Activated CD8-positive, alpha-beta memory T cell treated with anti-CD3 and anti-CD28 coated beads for 24 hours (primary cell): ENCODE results near the gene DTD1.

Experiments used
- DNase-seq: peaks from one replicate; pipeline ENCODE4 v3.0.0-alpha.2; 2020

Gene DTD1

DNA sequence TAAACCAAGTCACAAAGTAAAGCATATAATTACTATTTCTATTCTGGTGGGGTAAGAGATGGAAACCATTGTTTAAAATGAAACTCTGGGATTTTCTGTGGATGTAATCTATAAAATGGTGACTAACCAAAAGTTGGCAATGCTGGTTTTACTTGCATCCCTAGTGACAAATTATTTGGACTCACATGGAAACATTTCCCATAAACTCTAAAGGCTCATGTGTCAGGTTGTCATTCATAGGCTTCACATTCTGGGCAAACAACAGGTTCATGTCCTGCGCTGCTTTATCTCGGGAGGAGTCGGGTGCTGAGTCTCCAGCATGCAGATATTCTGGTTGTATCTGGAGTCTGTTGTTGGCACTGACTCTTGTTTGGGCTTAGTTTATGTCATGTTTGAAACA, 127.7 kb downstream of the DTD1 start:
- no peak for DNase-seq

DNA sequence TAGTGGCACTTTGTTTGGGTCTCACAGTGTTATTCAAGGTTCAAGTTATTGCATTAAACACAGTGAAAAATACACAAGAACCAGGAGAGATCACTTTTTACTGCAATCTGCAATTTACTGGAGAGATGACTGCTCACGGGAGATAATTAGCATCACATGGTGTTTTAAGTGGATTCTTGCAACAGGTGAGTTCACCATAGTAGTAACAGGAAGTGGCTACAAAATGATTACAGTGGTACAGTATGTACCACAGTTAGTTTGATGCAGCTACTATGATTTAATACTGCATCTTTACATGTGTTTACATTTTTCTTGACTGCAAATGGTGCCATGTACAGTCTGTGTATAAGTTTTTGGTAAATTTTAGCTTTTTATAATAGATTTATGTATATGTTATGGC, 129.2 kb downstream of the DTD1 start:
- no peak for DNase-seq

DNA sequence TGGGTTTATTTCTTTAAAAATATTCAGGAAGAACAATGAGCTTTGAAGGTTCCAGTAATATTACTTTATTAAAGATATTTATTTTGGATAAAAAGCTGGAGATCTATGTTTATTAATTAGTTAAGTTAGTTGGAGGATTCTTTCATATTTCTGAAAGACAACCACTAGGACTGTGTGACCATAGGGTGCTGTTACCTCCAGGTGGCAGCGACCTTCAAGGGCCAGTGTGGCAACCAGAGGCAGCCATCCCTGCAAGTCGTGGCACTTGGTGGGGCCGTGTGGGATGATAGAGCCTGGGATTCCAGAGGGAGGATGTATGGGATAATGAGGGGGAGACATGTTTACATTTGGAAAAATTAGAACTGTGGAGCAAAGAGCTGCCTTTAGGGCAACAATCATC, 130.3 kb downstream of the DTD1 start:
- no peak for DNase-seq

DNA sequence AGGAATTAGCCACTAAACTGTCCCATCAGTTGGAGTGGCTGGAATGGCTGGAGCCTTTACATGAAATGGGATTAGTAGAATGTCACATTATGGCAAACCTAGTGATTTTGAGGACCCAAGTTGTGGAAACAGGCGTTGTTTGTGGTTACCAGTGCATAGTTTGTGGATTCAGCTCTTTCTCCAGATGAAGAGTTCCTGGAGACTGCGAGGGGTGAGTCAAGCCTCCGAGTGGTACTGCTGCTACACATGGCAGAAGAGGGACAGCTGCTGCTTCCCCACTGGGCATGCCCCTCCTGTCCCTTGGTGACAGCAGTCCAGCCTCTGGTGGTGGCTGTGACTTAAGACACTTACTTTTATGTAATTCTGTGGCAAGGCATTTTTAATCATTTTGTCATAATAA, 131.6 kb downstream of the DTD1 start:
- no peak for DNase-seq

DNA sequence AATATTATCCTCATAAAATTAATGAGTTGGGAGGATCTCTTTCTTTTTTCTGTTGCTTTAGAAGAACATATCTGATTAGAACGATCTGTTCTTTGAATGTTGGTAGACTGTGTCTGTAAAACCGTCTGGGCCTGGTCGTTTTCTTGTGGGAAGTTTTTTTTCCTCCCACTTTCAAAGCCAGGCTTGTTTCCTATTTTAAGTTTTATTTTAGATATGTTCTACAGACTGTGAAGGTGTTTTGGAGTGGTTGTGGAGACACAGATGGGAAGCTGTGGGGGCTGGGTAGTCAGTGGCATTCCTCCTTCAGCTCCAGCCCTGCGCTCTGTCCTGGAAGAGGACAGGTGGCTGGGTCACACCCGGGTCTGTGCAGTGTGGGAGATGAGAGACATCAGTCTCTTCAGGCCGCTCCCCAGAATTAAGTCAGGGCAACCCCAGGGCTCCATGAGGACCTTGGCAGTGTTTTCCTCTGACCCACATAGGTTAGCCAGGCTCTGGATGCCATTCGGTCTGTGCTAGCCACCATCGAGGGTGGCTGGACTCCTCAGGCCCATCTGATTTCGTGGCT, 133.8 kb downstream of the DTD1 start:
- no peak for DNase-seq

DNA sequence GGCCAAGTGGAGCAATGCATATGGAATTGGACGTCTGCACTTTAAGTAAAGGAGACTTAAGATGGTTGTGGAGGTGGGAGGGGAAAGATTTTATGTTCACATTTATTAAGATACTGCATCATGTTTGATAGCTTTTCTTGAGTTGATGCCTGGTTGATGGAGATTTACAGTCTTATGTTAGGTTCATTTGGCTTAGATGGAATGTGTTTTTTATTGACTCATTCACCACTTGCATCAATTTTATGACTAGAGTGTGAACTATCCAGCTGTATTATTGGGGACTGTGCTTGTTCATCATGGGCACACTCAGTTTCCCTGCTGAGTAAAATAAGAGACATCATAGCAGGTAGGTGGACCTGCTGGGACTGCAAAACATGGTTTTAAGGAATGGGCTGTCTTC, 134.5 kb downstream of the DTD1 start:
- no peak for DNase-seq

DNA sequence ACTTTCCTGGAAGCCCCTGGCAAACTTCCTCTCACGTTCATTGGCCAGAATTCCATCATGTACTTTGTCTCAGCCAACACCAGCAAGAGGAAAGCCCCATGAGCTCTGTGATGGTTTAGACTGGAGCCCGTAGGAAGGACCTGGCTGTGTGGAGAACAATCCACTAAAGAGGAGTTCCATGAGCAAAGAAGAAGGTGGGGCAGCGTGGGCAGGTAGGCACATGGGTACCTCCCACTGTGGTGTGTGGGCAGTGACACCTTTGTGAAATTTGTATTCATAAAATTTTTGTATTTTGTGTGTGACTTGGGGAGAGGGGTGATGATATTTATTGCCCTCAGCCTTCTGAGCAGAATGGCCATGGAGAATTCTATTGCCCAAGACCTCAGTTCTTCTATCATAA, 136.2 kb downstream of the DTD1 start:
- DNase-seq: no peak

DNA sequence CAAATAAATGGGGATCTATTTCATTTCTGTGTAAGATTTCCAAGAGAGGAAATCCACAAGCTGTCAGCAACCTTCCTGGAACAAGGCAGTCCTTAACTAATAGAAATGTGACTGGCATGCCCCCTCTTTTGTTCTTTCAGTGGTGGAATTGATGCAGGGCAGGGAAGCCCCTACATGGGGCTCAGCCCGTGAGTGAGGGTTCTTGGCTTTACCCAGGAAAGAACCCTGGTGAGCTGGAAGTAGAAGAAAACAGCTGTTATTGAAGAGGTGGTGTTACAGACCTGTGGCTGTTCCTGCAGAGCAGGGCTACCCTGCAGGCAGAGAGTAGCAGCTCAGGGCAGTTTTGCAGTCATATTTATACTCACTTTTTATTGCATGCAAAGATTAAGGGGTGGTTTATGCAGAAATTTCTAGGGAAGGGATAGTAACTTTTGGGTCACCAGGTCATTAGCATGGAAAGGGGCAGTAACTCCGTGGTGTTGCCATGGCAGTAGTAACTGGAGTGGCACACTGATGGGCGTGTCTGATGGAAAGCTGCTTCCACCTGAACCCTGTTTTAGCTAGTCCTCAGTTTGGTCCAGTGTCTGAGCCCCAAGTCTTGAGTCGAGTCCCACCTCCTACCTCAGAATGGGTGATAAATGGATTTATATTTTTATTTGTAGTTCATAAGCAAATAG, 137.1 kb downstream of the DTD1 start:
- no peak for DNase-seq

DNA sequence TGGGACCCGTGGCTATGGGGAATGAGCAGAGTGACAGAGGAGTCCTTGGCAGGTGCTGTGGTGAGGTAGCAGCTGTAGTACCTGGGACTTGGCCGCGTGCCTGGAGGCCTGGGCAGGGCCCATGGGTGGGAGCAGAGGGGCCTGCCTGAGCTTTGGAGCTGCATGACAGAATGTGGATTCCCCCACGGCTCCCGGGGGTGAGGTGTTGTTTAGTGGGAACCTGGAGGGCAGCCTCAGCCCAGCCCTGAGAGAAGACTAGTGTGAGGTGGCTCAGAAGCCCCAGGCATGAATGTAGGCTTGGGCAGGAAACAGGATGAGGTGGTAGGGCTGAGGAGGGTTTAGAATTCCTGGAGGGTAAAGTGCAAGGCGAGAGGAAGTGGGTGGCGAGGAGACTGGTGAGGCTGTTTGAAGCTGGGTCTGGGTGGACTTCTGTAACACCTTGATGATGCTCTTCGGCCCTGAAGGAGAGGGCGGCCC, 139.2 kb downstream of the DTD1 start:
- DNase-seq: no peak

DNA sequence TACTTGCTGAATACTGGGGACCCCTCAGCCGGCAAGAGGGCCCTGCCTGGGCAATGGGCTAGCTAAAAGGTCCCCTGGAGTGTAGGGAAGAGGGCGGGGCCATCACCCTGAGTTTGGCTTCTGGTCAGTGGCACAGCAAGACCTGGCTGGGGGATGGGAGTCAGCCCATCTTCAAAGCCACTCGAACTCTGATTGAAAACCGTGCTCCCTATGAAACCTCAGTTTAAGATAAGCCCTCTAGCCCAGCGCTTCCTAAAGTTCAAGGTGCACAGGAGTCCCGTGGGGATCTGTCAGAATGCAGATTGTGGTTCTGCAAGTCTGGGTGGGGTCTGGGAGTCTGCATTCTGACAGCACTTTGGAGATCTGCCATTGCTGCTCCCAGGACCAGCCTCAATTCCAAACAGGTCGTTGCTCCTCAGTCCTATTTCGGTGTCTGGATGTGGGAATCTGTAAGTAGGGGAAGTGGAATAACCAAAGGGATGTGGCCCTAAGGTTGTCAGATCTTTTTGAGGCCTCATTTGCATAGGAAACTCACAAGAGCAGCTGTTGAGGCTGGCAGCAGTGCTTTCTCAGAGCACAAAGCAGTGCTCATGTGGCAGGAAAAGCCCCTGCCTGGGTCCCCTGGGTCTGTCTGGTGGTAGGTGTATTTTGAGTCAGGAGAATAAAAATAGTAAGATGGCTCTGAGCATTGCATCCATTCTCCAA, 140.5 kb downstream of the DTD1 start:
- no peak for DNase-seq

DNA sequence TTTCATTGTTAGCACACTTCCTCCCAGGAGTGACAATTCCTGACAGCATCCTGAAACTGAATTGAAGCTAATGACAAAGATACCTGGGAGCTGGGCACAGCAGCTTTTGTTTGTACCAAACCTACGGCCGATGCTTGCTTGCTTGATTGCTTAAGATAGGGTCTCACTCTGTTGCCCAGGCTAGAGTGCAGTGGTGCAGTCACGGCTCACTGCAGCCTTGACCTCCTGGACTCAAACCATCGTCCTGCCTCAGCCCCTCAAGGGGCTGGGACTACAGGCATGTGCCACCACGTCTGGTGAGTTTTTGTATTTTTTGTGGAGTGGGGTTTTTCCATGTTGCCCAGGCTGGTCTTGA, 141.0 kb downstream of the DTD1 start:
- no peak for DNase-seq

DNA sequence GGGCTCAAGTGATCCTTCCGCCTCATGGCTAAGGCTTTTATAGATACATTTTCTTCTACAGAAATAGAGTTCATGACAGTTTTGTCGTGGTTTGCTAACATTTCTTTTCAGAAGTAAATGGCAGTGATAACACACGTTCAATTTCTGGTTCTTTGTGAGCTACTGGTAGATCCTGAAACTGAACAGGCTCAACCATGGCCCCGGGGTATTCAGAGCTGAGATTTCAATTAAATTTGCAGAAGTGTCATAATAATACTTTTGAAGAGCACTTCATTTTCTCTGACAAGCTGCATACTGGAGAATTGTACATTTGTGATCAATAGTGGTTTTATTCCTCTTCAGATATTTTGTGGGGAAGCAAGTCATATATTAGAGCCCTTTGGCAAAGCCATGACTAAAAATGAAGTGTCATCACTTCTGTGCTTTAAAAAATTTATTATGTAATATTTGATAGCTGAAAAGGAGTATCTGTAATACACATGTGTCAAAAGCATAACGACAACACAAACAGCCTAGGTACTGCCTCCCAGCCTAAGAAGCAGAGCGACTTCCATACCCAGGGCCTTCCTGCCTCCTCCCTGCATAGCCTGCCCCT, 141.5 kb downstream of the DTD1 start:
- DNase-seq: no peak

DNA sequence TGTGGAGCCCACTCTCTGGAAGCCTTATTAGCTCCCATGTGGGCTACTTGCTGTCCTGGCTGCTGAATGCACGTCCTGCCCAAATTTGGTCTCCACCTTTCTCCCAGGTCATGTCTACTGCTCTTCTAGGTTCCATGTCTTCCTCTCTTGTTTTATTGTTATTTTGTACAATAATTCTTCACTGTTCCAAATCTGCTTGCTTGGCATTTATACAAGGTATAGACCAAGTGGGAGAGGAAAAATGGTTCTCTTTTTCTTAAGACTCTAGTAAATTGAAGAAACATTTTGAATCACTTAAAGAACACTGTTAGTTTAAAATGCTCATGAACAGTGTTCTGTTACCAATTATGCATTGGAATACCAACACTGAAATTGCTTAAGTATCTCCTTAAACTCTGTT, 144.1 kb downstream of the DTD1 start:
- no peak for DNase-seq

DNA sequence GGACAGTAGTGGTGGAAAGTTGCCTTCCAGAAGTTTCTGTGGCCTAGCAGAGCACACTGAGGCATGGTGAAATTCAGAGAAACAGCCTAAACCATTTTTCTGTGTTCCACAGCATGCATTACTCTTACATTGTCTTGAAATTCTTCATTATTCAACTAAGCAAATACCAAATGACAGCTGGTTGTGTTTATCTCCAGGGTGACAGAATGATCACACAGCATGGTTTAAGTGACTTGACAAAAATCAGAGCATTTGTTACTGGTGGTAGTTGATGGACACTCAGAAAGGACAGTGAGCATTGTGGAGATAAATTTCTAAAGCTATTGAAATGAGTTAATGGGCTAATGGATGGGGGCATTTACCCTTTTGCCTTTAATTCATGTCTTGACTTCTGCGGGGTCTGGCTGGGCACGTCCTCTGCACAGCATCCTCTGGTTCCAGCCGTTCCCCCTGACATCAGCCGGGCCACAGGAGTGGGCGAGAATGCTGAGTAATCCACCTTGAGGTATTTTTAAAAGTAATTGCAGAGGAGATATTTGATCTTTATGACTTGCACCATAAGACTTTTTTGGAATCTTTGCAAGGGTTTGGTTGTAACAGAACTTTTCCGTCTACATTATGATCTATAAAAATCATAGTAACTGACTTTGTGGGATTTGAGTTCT, 146.8 kb downstream of the DTD1 start:
- DNase-seq: no peak

DNA sequence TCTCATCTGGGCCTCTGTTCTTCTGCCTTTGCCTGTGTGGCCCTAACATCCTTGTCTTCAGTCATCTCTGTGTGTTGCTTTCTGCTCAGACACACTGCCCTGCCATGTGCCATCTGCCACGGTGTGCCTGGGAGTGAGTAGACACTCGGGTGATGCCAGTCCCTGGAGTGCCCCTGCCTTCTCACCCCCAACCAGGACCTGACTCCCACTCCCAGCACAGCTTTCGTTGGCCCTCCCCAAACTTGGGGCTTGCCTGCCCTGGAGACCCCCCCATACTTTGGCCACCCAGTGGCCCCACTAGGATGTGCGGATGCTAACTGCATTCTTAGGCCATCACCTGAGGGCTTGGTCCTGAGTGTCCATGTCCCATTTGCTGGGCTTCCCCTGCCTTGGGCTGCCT, 149.3 kb downstream of the DTD1 start:
- DNase-seq: no peak

DNA sequence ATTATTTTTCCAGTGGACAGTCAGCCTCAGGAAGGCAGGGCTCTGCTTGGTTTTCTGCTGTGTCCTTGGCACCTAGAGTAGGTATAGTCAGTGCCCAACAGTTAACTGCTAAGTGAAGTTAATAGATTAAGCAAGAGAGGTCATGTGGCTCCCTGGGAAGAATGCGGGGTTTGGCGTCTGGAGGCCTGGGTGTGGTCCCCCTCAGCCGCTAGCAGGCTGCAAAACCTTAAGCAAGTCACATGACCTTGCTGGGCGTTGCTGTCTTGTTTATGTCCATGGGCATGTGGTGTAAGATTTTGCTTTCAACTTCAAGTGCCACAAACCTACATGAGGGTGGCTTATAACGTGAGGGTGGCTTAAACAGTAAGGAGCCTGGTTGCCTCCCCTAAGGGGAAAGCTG, 150.2 kb downstream of the DTD1 start:
- DNase-seq: no peak

DNA sequence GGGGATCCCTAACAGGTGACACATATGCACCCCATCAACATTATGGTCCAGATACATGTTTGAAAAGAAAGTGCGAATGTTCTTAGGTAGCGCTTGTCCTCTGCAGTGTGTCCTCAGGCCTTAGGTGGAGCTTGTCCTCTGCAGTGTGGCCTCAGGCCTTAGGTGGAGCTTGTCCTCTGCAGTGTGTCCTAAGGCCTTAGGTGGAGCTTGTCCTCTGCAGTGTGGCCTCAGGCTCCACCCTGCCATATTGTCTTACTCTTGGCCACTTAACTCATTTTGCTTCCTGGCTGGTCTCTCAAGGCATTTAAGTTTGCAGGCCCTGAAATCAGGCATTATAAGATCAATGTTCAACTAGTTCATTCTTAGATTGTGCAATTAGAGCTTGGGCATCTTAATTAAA, 151.0 kb downstream of the DTD1 start:
- DNase-seq: no peak

DNA sequence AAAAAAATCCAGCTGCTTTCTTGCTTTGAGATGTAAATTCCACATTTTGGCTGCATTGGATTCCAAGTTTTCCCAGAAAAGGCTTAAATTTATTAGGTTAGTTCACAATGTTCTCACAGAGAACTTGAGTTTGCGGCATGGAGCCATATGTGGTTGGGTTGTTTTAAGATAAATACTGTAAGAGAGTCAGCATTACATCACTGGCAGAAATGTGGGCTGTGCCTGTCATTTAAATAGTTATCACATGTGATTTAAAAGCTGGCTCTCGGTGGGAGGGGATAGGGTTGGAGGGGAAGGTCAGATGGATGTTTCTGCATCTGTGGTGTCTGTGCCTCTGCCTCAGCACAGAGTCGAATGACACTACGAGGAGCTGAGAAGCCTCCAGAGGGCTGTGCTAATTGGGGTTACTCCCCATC, 151.9 kb downstream of the DTD1 start:
- no peak for DNase-seq

DNA sequence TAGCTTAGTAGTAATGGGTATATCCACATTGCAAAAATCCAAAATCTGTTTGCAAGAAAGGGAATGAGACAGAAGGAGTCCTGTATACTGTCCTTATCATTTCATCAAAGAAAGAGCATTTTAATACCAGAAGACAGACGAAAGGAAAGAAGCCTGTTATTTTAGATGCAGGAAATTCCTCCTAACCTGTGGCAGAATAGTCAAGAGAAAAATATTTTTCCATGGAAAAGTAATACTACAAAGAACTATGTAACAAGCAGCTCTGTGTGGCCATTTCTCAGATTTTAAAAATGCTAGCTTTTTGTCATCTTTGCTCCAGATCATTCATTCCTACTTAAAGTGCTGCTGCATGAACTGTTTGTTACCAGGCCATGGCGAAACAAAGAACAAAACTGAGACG, 152.9 kb downstream of the DTD1 start:
- DNase-seq: no peak

DNA sequence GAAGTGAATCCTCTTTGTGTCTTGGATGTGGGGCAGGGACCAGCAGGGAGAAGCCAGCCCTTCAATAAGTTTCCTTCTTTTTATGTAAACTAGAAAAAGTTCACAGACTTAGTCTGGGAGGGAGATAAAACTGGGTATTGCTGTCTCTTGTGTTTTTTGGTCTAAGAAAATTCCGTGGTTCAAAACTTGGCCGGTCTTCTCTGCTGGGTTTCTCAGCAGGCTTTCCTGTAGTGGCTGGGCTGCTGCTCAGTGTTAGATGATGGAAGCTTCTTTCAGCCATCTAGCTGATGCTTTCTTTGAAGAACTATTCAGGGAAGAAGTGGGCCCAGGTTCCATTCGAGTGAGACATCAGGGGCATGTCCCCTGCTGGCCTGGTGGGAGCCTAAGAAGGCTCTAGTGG, 155.0 kb downstream of the DTD1 start:
- DNase-seq: no peak

DNA sequence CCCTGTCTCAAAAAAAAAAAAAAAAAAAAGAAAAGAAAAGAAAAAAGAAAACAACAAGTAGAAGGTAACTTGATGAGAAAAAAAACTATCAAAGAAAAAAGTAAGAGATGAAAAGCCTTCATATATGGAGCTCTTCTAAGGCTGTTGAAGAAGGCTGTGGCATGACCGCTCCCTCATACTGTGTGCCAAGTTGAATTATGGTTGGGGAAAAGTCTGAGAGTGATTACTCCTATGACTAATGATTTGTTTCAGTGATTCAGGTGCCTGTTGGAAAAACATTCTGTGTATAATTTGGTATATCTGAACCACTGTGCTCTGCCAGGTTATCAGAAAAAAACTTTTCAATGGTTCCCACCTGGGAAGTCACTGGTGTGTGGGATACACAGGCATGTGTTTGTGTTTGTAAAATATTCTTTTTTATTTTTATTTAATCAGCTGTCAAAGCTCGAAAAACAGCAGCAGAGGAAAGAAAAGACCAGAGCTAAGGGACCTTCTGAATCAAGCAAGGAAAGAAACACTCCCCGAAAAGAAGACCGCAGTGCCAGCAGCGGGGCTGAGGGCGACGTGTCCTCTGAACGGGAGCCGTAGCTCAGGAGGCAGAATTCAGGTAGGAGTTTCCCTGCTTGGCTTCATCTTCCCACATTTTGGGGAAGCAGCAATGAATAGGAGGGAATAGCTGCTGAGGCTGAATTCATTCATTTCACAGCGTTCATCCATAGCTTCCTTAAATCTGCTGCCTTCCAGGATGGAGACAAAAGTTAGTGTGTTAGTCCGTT, 156.0 kb downstream of the DTD1 start:
- no peak for DNase-seq

DNA sequence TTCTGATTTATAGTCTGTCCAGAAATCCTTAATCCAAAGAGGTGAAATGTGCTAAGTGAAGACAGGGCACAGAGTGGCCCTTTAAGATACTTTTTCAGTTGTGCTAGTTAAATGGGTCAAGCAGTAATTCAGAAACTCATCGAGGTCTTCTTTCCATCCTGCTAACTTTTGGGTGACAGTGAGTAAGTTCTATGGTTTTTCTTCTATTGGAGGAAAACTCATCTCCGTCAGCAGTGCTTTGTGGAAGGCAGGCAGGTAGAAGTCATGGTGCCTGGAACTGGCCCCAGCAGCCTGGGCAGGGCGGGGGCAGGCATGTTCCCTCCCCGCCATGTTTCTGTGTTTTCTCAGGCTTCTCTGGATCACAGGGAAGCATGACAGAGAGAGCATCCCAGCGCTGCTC, 159.2 kb downstream of the DTD1 start:
- DNase-seq: no peak

DNA sequence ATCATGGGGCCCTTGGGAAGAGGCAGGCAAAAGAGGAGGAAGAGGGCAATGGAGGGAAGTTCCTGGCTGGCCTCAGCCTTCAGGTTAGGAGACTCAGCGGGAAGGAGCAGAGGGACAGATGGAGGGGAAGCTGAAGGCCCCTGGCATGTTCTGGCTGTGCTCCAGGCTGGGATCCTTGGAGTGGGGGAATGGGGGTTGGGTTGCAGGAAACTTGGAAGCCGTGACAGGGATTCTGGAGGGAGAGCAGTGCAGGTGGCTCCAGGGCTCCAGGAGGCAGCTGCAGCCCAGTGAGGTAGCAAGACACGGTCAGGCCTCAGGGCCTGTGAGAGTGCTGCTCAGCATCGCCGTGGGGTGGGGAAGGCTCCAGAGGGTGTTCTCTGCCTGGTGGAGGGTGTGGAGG, 161.1 kb downstream of the DTD1 start:
- no peak for DNase-seq
